ENCODE results near the gene ABI1. TPM values are rescaled to one million over a fixed set of nuclear protein-coding genes. Genes with fewer than 3 reads are reported as not detected.

ABI1 gene
- total RNA-seq, 1 experiment from 2014 or later, result 33.9 TPM

- TF ChIP-seq NR3C1 (CRISPR knock-in tag; conservative IDR thresholded peaks at IDR 0.05; ENCODE audit: low read depth), result no peak
- no peak for TF ChIP-seq ZNF263 (CRISPR knock-in tag; IDR thresholded peaks at IDR 0.05; ENCODE audit: low read depth)
- TF ChIP-seq ZNF121 (CRISPR knock-in tag; IDR thresholded peaks at IDR 0.05), result no peak
- no peak for TF ChIP-seq ZNF138 (CRISPR knock-in tag; conservative IDR thresholded peaks at IDR 0.05)
- no peak for TF ChIP-seq IRF2 (CRISPR knock-in tag; IDR thresholded peaks at IDR 0.05; ENCODE audit: borderline replicate concordance, low read depth)
- TF ChIP-seq GRHL2 (CRISPR knock-in tag; IDR thresholded peaks at IDR 0.05; ENCODE audit: insufficient replicate concordance, severe bottlenecking), result no peak
- TF ChIP-seq, protein P1, sequence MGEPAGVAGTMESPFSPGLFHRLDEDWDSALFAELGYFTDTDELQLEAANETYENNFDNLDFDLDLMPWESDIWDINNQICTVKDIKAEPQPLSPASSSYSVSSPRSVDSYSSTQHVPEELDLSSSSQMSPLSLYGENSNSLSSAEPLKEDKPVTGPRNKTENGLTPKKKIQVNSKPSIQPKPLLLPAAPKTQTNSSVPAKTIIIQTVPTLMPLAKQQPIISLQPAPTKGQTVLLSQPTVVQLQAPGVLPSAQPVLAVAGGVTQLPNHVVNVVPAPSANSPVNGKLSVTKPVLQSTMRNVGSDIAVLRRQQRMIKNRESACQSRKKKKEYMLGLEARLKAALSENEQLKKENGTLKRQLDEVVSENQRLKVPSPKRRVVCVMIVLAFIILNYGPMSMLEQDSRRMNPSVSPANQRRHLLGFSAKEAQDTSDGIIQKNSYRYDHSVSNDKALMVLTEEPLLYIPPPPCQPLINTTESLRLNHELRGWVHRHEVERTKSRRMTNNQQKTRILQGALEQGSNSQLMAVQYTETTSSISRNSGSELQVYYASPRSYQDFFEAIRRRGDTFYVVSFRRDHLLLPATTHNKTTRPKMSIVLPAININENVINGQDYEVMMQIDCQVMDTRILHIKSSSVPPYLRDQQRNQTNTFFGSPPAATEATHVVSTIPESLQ (CRISPR knock-in tag; IDR thresholded peaks at IDR 0.05), result no peak
- TF ChIP-seq NR1H2 (CRISPR knock-in tag; IDR thresholded peaks at IDR 0.05), result no peak
- TF ChIP-seq, protein P2, sequence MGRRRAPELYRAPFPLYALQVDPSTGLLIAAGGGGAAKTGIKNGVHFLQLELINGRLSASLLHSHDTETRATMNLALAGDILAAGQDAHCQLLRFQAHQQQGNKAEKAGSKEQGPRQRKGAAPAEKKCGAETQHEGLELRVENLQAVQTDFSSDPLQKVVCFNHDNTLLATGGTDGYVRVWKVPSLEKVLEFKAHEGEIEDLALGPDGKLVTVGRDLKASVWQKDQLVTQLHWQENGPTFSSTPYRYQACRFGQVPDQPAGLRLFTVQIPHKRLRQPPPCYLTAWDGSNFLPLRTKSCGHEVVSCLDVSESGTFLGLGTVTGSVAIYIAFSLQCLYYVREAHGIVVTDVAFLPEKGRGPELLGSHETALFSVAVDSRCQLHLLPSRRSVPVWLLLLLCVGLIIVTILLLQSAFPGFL (CRISPR knock-in tag; IDR thresholded peaks at IDR 0.05; ENCODE audit: borderline replicate concordance), result no peak
Observed at GRCh38 chr10:26776258-26776657, 84.5 kb downstream of the ABI1 start (continued).

DNA sequence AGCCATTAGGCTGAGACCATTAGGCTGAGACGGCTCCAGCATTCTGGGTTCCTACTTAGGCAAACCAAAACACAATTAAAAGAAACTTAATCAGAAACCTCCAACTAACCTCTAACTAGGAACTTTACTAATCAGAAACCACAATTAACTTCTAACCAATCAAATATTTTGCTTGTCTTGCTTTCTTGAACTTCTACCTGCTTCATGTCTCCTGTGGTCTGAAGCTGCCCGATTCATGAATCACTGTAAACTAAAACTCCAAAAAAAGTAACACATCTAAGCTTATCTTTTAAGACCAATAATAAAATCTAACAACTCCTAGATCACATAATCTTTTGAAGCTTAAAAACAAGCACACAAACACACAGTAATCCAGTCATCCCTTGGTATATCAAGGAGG lies 87.1 kb downstream of the ABI1 start:
- ATAC-seq, result no peak
- TF ChIP-seq ZNF317 (CRISPR knock-in tag; IDR thresholded peaks at IDR 0.05; ENCODE audit: borderline replicate concordance, low read depth) (no peak), SMAD4 (CRISPR knock-in tag; IDR thresholded peaks at IDR 0.05) (no peak), IRF2 (CRISPR knock-in tag; IDR thresholded peaks at IDR 0.05; ENCODE audit: borderline replicate concordance, low read depth) (no peak), GRHL2 (CRISPR knock-in tag; IDR thresholded peaks at IDR 0.05; ENCODE audit: insufficient replicate concordance, severe bottlenecking) (no peak), ZNF396 (CRISPR knock-in tag; IDR thresholded peaks at IDR 0.05; ENCODE audit: borderline replicate concordance) (no peak), HMGXB4 (CRISPR knock-in tag; IDR thresholded peaks at IDR 0.05) (no peak), ATF2 (CRISPR knock-in tag; IDR thresholded peaks at IDR 0.05; ENCODE audit: borderline replicate concordance, low read depth) (no peak)
- TF ChIP-seq, protein P3, sequence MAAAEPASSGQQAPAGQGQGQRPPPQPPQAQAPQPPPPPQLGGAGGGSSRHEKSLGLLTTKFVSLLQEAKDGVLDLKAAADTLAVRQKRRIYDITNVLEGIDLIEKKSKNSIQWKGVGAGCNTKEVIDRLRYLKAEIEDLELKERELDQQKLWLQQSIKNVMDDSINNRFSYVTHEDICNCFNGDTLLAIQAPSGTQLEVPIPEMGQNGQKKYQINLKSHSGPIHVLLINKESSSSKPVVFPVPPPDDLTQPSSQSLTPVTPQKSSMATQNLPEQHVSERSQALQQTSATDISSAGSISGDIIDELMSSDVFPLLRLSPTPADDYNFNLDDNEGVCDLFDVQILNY (CRISPR knock-in tag; IDR thresholded peaks at IDR 0.05), result no peak
- TF ChIP-seq, protein P4, sequence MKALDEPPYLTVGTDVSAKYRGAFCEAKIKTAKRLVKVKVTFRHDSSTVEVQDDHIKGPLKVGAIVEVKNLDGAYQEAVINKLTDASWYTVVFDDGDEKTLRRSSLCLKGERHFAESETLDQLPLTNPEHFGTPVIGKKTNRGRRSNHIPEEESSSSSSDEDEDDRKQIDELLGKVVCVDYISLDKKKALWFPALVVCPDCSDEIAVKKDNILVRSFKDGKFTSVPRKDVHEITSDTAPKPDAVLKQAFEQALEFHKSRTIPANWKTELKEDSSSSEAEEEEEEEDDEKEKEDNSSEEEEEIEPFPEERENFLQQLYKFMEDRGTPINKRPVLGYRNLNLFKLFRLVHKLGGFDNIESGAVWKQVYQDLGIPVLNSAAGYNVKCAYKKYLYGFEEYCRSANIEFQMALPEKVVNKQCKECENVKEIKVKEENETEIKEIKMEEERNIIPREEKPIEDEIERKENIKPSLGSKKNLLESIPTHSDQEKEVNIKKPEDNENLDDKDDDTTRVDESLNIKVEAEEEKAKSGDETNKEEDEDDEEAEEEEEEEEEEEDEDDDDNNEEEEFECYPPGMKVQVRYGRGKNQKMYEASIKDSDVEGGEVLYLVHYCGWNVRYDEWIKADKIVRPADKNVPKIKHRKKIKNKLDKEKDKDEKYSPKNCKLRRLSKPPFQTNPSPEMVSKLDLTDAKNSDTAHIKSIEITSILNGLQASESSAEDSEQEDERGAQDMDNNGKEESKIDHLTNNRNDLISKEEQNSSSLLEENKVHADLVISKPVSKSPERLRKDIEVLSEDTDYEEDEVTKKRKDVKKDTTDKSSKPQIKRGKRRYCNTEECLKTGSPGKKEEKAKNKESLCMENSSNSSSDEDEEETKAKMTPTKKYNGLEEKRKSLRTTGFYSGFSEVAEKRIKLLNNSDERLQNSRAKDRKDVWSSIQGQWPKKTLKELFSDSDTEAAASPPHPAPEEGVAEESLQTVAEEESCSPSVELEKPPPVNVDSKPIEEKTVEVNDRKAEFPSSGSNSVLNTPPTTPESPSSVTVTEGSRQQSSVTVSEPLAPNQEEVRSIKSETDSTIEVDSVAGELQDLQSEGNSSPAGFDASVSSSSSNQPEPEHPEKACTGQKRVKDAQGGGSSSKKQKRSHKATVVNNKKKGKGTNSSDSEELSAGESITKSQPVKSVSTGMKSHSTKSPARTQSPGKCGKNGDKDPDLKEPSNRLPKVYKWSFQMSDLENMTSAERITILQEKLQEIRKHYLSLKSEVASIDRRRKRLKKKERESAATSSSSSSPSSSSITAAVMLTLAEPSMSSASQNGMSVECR (CRISPR knock-in tag; IDR thresholded peaks at IDR 0.05; ENCODE audit: borderline replicate concordance), result no peak
- peaks cover 26% of the 10 kb centered on the region for H3K4me1 Mint-ChIP-seq
- no peak overlapping the region for H3K27ac Mint-ChIP-seq
- H3K4me3 Mint-ChIP-seq, result no peak overlapping the region
- ChIA-PET POLR2A (no interaction called here), CTCF (no interaction called here)
- no peaks in the 10 kb centered on the region; the same call in 1 of the 2 replicates for H3K9me3 Mint-ChIP-seq
- no peaks in the 10 kb centered on the region for H3K27me3 Mint-ChIP-seq (ENCODE audit: low read depth)
- H3K36me3 Mint-ChIP-seq, result no peaks in the 10 kb centered on the region
- no peak for DNase-seq (ENCODE audit: low spot score)
